ENCODE data around the gene HLA-DQB1.
"Not testable (repeated sequence)": the region's sequence is repeated elsewhere in the genome, so short reads cannot be mapped to it uniquely, and the experiment has no call there.

Gene HLA-DQB1

DNA sequence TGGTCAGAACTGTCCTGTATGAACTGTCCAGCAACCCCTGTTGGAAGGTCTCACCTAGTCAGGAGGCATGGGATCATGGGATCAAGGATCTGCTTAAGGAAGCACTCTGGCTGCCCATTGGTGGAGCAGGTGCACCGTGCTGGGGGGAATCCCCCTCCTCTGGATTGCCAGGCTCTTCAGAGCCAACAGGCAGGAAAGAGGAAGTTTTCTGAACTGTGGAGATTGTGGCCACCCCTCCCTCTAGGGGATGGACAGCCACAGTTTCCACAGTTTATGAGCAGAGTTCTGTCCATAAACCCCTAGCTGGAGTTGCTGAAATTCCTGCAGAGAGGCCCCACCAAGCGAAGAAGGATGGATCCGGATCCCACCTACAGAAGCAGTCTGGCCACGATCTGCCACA is 13.0 kb upstream of the HLA-DQB1 start:
- DNase-seq (ENCODE audit: low spot score in 2 of 2): no peak
- Mint-ChIP-seq H3K36me3 (ENCODE audit: insufficient read depth) (peaks cover 1% of the 10 kb centered on the region), H3K4me1 (peaks cover 15% of the 10 kb centered on the region), H3K27me3 (no peaks in the 10 kb centered on the region), H3K9me3 (peaks cover 7% of the 10 kb centered on the region), H3K27ac (ENCODE audit: low read depth) (no peak overlapping the region), H3K4me3 (no peak overlapping the region)
- ATAC-seq (replicated peaks; ENCODE audit: extremely low read depth, poor library complexity, severe bottlenecking): no peak

DNA sequence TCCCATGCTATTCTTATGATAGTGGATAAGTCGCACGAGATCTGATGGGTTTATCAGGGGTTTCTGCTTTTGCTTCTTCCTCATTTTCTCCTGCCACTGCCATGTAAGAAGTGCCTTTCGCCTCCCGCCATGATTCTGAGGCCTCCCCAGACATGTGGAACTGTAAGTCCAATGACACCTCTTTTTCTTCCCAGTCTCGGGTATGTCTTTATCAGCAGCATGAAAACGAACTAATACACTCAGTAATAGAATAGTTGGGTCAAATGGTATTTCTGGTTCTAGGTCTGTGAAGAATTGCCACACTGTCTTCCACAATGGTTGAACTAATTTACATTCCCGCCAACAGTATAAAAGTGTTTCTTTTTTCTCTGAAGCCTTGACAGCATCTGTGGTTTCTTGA is 7.7 kb upstream of the HLA-DQB1 start:
- H3K9me3 Mint-ChIP-seq: peaks cover 13% of the 10 kb centered on the region
- not testable (repeated sequence) for H3K27me3 Mint-ChIP-seq; H3K27ac Mint-ChIP-seq (ENCODE audit: low read depth); H3K4me1 Mint-ChIP-seq; DNase-seq (ENCODE audit: low spot score in 2 of 2); H3K4me3 Mint-ChIP-seq; H3K36me3 Mint-ChIP-seq (ENCODE audit: insufficient read depth); ATAC-seq (replicated peaks; ENCODE audit: extremely low read depth, poor library complexity, severe bottlenecking)

DNA sequence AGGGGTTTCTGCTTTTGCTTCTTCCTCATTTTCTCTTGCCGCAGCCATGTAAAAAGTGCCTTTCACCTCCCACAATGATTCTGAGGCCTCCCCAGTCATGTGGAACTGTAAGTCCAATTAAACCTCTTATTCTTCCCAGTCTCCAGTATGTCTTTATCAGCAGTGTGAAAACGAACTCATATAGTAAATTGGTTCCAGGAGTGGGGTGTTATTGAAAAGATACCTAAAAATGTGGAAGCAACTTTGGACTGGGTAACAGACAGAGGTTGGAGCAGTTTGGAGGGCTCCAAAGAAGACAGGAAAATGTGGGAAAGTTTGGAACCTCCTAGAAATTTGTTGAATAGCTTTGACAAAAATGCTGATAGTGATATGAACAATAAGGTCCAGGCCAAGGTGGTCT is 5.5 kb upstream of the HLA-DQB1 start:
- not testable (repeated sequence) for H3K4me3 Mint-ChIP-seq; DNase-seq (ENCODE audit: low spot score in 2 of 2); H3K27me3 Mint-ChIP-seq; H3K27ac Mint-ChIP-seq (ENCODE audit: low read depth); ATAC-seq (replicated peaks; ENCODE audit: extremely low read depth, poor library complexity, severe bottlenecking); H3K36me3 Mint-ChIP-seq (ENCODE audit: insufficient read depth); H3K9me3 Mint-ChIP-seq
- H3K4me1 Mint-ChIP-seq: peaks cover 25% of the 10 kb centered on the region

DNA sequence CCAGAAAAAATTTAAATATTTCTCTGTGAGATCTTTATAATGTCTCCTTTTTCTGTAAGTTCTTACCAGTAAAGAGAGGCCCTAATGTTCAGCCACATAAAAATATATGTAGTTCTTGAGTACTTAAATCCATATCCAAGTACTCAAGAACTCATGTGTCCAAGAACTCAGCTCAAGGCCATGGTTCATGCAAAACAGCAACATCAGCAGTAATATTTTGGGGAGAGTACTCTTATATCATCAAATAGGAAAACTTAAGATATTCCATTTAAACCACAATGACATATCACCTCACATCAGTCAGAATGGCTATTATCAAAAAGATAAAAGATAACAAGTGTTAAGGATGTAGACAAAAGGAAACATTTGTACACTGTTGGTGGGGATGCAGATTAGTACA is 3.4 kb upstream of the HLA-DQB1 start:
- Mint-ChIP-seq H3K4me3 (no peak overlapping the region), H3K36me3 (ENCODE audit: insufficient read depth) (peaks cover 19% of the 10 kb centered on the region)
- no peak for ATAC-seq (replicated peaks; ENCODE audit: extremely low read depth, poor library complexity, severe bottlenecking)

DNA sequence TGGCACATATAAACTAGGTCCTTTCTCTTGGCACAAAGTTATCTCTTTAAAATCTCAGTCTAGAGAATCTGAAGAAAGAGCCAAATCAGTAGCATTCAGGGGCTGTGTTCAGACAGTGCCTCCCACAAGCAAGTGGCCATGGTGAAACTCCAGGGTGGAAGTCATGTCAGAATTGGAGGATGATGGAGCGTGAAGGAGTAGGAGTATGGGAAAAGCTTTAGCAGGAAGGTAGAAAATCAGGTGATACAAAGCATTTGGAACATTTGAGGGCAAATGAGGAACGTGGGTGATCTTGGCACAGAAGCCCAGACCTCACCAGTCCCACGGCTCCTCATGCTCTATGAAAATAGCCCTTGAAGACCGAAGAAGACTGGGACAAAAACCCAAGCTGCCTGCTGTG is 2.8 kb upstream of the HLA-DQB1 start:
- no peak for ATAC-seq (replicated peaks; ENCODE audit: extremely low read depth, poor library complexity, severe bottlenecking)
- Mint-ChIP-seq H3K27ac (ENCODE audit: low read depth) (no peak overlapping the region), H3K4me1 (peaks cover 52% of the 10 kb centered on the region), H3K36me3 (ENCODE audit: insufficient read depth) (peaks cover 26% of the 10 kb centered on the region), H3K4me3 (no peak overlapping the region), H3K27me3 (no peaks in the 10 kb centered on the region), H3K9me3 (peaks cover 6% of the 10 kb centered on the region)
- no peak for DNase-seq (ENCODE audit: low spot score in 2 of 2)

More for the DNA sequence above, 3.4 kb upstream of the HLA-DQB1 start:
- Mint-ChIP-seq H3K27me3 (no peaks in the 10 kb centered on the region), H3K4me1 (peaks cover 45% of the 10 kb centered on the region), H3K27ac (ENCODE audit: low read depth) (peak overlapping the region; percentile 60), H3K9me3 (peaks cover 6% of the 10 kb centered on the region)
- no peak for DNase-seq (ENCODE audit: low spot score in 2 of 2)

DNA sequence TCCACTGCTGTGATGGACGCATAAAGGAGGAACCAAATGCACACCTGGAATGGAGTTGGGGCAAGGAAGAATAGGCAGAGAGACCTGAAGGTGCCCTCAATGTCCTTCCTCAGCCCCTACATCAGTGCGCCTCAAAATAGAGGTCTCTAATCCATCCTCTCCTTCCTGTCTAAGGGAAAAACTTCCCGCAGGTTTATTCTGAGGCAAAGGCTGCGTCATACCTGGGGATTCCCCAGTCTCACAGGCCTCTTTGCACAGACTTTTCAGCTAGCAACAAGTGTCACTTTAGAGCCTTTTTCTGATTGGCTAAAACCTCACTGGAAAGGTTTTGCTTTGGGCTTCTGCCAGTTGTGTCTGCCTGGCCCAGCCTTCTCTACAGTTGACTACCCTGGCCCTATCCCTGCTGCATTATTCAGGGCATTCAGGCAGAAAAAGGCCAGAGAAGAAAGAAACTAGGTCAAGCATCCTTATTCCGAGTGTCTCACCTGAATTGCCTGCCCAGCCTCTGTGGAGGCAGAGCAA is 1.8 kb upstream of the HLA-DQB1 start:
- peak overlapping the region; percentile 88 for H3K4me3 Mint-ChIP-seq
- H3K36me3 Mint-ChIP-seq (ENCODE audit: insufficient read depth): peaks cover 35% of the 10 kb centered on the region
- ATAC-seq (replicated peaks; ENCODE audit: extremely low read depth, poor library complexity, severe bottlenecking) (peak; percentile 63), DNase-seq (ENCODE audit: low spot score in 2 of 2) (peak in 1 of 2 donors; percentile 71)
- H3K27me3 Mint-ChIP-seq: no peaks in the 10 kb centered on the region
- peak overlapping the region; percentile 98 for H3K27ac Mint-ChIP-seq (ENCODE audit: low read depth)
- H3K9me3 Mint-ChIP-seq: peaks cover 6% of the 10 kb centered on the region
- peaks cover 61% of the 10 kb centered on the region for H3K4me1 Mint-ChIP-seq

DNA sequence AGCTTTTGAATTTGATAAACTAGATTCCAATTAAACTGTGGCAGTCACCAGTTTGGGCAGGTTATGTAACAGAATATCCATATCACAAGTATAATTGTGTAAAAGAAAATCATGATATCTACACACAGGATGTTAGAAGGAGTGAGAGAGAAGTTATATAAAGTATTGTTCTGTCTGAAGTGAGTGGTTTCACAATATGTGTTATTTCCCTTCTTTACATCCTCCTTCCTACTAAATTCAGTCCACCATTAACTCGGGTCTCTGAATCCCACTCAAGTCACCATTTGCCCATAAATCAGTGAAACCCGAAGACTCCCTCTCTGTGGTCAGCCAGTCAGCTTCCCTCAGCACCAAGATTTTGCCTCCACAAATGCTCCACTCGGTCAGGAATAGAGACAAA is 796 bp downstream of the HLA-DQB1 start:
- Mint-ChIP-seq H3K4me1 (peaks cover 68% of the 10 kb centered on the region), H3K4me3 (peak overlapping the region; percentile 88), H3K27me3 (no peaks in the 10 kb centered on the region), H3K9me3 (no peaks in the 10 kb centered on the region), H3K36me3 (ENCODE audit: insufficient read depth) (peaks cover 56% of the 10 kb centered on the region), H3K27ac (ENCODE audit: low read depth) (peak overlapping the region; percentile 98)
- peak; percentile 30 for ATAC-seq (replicated peaks; ENCODE audit: extremely low read depth, poor library complexity, severe bottlenecking)
- no peak for DNase-seq (ENCODE audit: low spot score in 2 of 2)

DNA sequence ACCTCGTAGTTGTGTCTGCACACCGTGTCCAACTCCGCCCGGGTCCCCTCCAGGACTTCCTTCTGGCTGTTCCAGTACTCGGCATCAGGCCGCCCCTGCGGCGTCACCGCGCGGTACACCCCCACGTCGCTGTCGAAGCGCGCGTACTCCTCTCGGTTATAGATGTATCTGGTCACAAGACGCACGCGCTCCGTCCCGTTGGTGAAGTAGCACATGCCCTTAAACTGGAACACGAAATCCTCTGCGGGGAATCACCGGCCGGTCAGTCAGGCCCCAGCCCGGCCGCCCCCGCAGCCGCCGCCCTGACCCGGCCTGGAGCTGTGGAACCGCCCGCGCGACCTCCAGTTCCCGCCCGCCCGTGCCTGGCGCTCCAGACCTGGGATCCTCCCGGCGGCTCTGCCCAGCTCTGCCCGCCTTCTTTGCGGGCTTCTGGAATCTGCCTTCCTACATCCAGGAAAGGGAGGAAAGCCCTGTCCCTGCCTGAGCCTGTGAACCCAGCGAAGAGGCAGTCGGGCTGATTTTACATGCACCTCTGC is 1.6 kb downstream of the HLA-DQB1 start:
- DNase-seq (ENCODE audit: low spot score in 2 of 2) (peak in 1 of 2 donors; percentile 58), ATAC-seq (replicated peaks; ENCODE audit: extremely low read depth, poor library complexity, severe bottlenecking) (peak; percentile 45)
- Mint-ChIP-seq H3K4me1 (peaks cover 74% of the 10 kb centered on the region), H3K27me3 (no peaks in the 10 kb centered on the region), H3K36me3 (ENCODE audit: insufficient read depth) (peaks cover 60% of the 10 kb centered on the region), H3K9me3 (no peaks in the 10 kb centered on the region), H3K4me3 (peak overlapping the region; percentile 88), H3K27ac (ENCODE audit: low read depth) (peak overlapping the region; percentile 98)

DNA sequence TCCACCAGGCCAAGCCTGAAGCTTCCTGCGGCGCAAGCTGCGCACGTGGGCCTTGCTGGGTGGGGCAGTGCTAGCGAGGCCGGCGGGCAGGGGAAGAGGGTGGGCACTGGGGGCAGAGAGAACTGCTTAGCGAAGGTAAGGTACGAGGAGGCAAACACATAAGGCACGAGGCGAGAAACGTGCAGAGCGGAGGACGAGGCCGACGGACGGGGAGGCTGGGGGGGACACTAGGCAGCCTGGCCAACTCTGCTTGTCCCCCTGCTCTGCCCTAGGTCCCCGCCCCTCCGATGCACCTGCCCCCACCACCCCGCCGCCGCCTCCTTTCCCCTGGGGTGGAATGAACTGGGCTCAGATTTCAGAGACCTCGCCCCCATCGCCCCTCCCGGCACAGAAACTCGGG is 2.1 kb downstream of the HLA-DQB1 start:
- peaks cover 76% of the 10 kb centered on the region for H3K4me1 Mint-ChIP-seq

DNA sequence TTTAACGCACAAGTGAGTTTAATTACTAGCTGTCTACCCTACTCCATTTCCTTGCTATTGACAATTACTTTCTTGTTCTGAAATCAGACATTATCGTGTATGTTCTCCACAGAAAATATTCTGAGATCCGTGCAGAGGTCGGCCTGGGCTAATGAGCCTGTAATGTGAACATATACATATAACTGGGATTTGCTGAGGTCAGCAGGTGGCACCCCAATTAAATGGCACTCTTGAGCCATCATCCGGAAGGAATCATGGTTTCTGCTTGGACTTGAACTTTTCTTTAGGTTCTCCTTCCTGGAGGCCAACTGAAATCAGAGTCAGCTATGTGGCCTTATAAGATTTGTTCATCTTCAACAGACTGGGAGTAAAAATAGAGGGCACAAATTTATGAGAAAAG is 3.6 kb downstream of the HLA-DQB1 start:
- H3K4me1 Mint-ChIP-seq: peaks cover 67% of the 10 kb centered on the region
- H3K27ac Mint-ChIP-seq (ENCODE audit: low read depth): peak overlapping the region; percentile 98
- no peaks in the 10 kb centered on the region for H3K9me3 Mint-ChIP-seq
- ATAC-seq (replicated peaks; ENCODE audit: extremely low read depth, poor library complexity, severe bottlenecking): no peak
- no peaks in the 10 kb centered on the region for H3K27me3 Mint-ChIP-seq
- H3K4me3 Mint-ChIP-seq: peak overlapping the region; percentile 22
- no peak for DNase-seq (ENCODE audit: low spot score in 2 of 2)
- H3K36me3 Mint-ChIP-seq (ENCODE audit: insufficient read depth): peaks cover 70% of the 10 kb centered on the region

More for the DNA sequence above, 2.1 kb downstream of the HLA-DQB1 start:
- H3K27ac Mint-ChIP-seq (ENCODE audit: low read depth): peak overlapping the region; percentile 98
- H3K9me3 Mint-ChIP-seq: no peaks in the 10 kb centered on the region
- H3K36me3 Mint-ChIP-seq (ENCODE audit: insufficient read depth): peaks cover 64% of the 10 kb centered on the region
- H3K4me3 Mint-ChIP-seq: peak overlapping the region; percentile 88
- H3K27me3 Mint-ChIP-seq: no peaks in the 10 kb centered on the region
- no peak for ATAC-seq (replicated peaks; ENCODE audit: extremely low read depth, poor library complexity, severe bottlenecking)
- no peak for DNase-seq (ENCODE audit: low spot score in 2 of 2)

DNA sequence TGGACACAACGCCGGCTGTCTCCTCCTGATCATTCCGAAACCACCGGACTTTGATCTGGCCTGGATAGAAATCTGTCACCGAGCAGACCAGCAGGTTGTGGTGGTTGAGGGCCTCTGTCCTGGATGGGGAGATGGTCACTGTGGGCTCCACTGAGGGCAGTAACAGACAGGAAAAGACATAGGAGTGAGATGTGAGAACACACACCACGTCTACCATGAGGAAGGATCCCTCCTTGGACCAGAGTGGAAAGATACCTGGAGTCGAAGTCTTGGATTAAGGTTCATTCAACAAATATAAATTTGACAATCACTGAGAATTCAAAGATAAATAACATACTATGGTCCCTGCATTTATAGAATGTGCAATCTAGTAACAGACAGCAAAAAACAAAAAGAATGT is 4.4 kb downstream of the HLA-DQB1 start:
- DNase-seq (ENCODE audit: low spot score in 2 of 2) (no peak), ATAC-seq (replicated peaks; ENCODE audit: extremely low read depth, poor library complexity, severe bottlenecking) (no peak)
- Mint-ChIP-seq H3K27ac (ENCODE audit: low read depth) (peak overlapping the region; percentile 98), H3K4me1 (peaks cover 59% of the 10 kb centered on the region), H3K4me3 (no peak overlapping the region), H3K27me3 (no peaks in the 10 kb centered on the region), H3K36me3 (ENCODE audit: insufficient read depth) (peaks cover 70% of the 10 kb centered on the region), H3K9me3 (no peaks in the 10 kb centered on the region)

DNA sequence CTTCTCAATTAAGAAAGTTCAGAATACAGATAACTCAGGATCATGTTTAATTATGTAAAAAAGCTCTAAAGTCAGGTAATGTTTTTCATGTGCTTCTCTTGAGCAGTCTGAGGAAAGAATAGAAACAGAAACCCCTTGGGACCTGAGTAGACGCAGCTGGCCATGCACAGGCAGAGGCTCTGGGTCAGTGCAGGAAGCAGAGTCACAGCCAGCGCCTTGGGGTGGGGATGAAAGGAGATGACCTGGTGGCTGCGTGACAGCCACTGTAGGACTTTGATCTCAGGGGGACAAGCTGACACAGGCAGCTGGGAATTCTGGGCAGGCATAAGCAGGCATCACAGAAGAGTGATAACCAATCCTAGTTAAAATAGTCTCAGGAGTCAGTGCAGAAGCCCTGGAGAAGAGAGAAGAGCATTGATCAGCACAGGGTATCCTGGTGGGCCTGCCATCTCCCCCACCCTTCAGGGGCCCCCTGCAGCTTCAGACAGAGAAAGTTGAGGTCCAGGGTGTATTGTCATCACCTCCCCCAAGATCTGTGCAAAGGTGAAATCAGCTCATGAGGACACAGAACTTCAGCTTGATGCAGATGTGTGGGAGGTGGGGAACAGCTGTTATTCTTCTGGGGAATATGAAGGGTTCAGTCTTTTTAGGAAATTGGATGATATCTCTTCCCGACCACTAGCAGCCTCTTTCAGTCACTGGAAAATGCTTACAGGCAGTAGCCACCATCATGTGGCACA is 6.4 kb downstream of the HLA-DQB1 start:
- H3K4me1 Mint-ChIP-seq: peaks cover 38% of the 10 kb centered on the region
- H3K4me3 Mint-ChIP-seq: peak overlapping the region; percentile 21
- no peaks in the 10 kb centered on the region for H3K27me3 Mint-ChIP-seq
- H3K27ac Mint-ChIP-seq (ENCODE audit: low read depth): peak overlapping the region; percentile 81
- H3K36me3 Mint-ChIP-seq (ENCODE audit: insufficient read depth): peaks cover 58% of the 10 kb centered on the region
- no peak for ATAC-seq (replicated peaks; ENCODE audit: extremely low read depth, poor library complexity, severe bottlenecking)
- no peak for DNase-seq (ENCODE audit: low spot score in 2 of 2)
- H3K9me3 Mint-ChIP-seq: peaks cover 9% of the 10 kb centered on the region

DNA sequence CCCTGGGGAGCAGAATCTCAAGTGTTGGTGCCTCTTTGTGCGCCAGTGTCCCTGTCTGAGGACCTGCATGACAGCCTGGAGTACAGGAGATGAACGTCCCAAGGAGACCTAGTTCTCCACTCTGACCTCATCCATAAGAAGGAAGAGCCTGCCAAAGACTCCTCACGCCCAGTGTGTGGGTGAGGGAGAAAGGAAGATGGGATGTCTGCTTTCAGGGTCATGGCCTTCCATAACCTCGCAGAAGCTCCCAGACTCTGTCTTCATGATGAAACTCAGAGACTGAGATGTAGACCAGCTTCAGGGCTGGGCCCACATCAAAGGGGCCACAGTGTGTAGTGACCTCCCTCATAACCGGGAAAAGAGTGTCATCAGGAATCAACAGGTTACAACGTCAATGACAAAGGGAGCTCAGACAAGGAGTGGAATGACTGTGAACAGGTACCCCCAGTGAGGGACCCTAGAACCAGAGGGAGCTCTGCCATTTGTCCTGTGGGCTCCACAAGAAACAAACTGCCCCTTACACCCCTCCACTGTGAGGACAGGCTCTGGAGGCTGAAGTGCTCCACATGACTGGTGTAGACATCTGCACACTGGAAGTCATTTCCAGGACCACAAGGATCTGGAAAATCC is 8.1 kb downstream of the HLA-DQB1 start:
- Mint-ChIP-seq H3K4me3 (no peak overlapping the region), H3K27ac (ENCODE audit: low read depth) (peak overlapping the region; percentile 7), H3K4me1 (peaks cover 22% of the 10 kb centered on the region), H3K27me3 (no peaks in the 10 kb centered on the region), H3K9me3 (peaks cover 9% of the 10 kb centered on the region), H3K36me3 (ENCODE audit: insufficient read depth) (peaks cover 43% of the 10 kb centered on the region)
- ATAC-seq (replicated peaks; ENCODE audit: extremely low read depth, poor library complexity, severe bottlenecking) (peak; percentile 12), DNase-seq (ENCODE audit: low spot score in 2 of 2) (no peak)
